ENCODE data around the gene ARID1B.

Gene ARID1B

GRCh38 chr6:156848123-156848522, 70.9 kb downstream of the ARID1B start:
- DNase-seq (ENCODE audit: low spot score): no peak
- TF ChIP-seq CTCF (IDR thresholded peaks at IDR 0.05; ENCODE audit: extremely low read depth, missing control alignments): no peak

- no peak for DNase-seq (ENCODE audit: low spot score)
- TF ChIP-seq CTCF (IDR thresholded peaks at IDR 0.05; ENCODE audit: extremely low read depth, missing control alignments): no peak
These were observed 71.4 kb downstream of the ARID1B start for GRCh38 chr6:156848533-156848932.

GRCh38 chr6:156849806-156850205, 72.6 kb downstream of the ARID1B start:
- TF ChIP-seq CTCF (IDR thresholded peaks at IDR 0.05; ENCODE audit: extremely low read depth, missing control alignments): no peak
- no peak for DNase-seq (ENCODE audit: low spot score)

- no peak for TF ChIP-seq CTCF (IDR thresholded peaks at IDR 0.05; ENCODE audit: extremely low read depth, missing control alignments)
- DNase-seq (ENCODE audit: low spot score): no peak
These were observed 73.2 kb downstream of the ARID1B start for GRCh38 chr6:156850353-156850752.

GRCh38 chr6:156851454-156851921, 74.3 kb downstream of the ARID1B start:
- no peak for DNase-seq (ENCODE audit: low spot score)
- TF ChIP-seq CTCF (IDR thresholded peaks at IDR 0.05; ENCODE audit: extremely low read depth, missing control alignments): no peak

- TF ChIP-seq CTCF (IDR thresholded peaks at IDR 0.05; ENCODE audit: extremely low read depth, missing control alignments): no peak
- no peak for DNase-seq (ENCODE audit: low spot score)
These were observed 75.1 kb downstream of the ARID1B start for GRCh38 chr6:156852147-156852857.

GRCh38 chr6:156852858-156853216, 75.7 kb downstream of the ARID1B start:
- no peak for TF ChIP-seq CTCF (IDR thresholded peaks at IDR 0.05; ENCODE audit: extremely low read depth, missing control alignments)

More at GRCh38 chr6:156852858-156853216, 75.7 kb downstream of the ARID1B start:
- DNase-seq (ENCODE audit: low spot score): no peak
